Smooth muscle cell of the umbilical artery (primary cell): ENCODE measurements around the gene TMUB1. TPM values are rescaled to one million over a fixed set of nuclear protein-coding genes. Genes with fewer than 3 reads are reported as not detected.

ENCODE experiments used
- total RNA-seq: library from RNA; depleted of rRNA; stranded (reverse); fragments of >200 nt; gene quantifications from 2 replicates; pipeline ENCODE4 v1.2.3, GENCODE V29; 2014

TMUB1 gene, protein sequence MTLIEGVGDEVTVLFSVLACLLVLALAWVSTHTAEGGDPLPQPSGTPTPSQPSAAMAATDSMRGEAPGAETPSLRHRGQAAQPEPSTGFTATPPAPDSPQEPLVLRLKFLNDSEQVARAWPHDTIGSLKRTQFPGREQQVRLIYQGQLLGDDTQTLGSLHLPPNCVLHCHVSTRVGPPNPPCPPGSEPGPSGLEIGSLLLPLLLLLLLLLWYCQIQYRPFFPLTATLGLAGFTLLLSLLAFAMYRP
- total RNA-seq, result 20.2 and 25.5 TPM in 2 replicates

DNA sequence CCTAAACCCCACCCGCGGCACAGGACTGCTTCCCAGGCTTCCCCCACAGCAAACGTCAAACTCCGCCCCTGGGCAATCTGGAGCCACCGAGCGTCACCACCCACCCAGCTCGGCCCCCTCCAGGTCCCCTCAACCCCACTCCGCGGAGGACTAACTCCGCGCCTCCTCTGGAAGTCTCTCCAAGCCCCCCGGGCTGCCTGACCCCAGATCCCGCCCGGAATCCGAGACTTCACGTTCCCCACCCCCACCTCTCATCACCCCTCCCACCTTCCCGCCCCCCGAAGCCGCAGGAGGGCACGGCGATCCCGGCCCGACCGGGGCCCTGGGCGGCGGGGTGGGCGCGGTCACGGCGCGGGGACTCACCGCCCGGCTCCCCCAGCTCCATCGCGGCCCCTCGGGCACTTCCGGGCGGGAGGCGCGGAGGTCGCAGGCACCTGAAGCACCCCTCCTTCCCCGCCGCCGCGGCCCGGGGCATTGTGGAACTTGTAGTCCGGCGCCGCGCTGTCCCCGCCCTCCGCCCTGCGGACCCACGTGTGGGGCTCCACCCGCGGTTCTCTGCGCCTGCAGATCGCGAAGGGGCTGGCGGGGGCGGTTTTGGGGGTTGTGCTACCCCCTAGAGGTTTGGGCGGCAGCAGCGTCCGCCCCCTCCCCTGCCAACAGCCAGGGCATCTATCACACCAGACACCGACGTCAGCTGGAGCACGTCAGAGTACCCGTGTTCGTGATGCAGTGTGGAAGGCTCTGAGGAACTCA, at the start of gene TMUB1:
TMUB1 (minus strand) TSS at position 423 of the 753 bp plus-strand sequence. CDS start 930 bp downstream, outside the sequence.

DNA sequence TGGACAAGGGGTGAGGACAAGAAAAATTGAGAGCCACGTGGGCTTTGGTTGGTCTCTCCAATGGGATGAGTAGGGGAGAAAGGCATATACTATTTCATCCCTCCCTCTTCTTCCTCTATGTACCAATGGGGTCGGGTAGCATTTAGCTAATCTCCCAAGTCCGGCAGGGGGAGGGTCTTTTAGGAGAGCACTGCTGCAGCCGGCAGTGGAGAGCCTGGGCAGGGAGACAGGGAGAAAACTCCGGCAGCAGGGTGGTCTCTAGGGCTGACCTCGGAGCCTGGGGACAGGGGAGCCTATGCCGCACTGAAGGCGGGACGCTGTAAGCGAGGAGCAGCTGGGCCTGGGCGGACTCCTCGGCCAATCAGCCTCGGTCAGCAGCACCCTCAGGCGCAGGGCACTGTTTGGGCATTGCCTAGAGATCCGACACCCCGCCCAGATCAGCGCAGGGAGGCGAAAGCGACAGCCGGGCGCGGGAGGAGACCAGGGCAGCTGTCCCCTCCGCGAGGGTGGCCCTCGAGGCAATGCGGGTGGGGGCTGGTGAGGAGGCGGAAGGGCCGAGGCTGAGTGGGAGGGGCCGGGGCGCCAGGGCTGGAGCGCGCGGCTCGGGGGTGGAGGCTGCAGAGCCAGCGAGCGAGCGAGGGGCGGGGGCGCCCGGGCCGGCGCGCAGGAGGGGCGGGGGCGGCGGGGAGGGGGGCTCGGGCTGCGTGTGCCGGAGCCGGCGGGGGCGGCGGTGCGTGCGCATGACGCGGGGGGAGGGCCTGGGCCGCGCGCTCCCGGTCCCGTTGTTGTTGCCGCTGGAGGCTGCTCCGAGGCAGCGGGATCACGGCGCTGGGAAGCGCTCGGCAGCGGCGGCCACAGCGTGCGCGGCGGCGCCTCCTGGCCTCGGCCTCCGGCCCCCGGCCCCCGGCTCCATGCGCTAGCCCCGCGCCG, 2.7 kb upstream of the TMUB1 start, which contains the start of gene AGAP3:
AGAP3 (plus strand) TSS at position 785 of the 930 bp plus-strand sequence. CDS start 267 bp downstream, outside the sequence.

DNA sequence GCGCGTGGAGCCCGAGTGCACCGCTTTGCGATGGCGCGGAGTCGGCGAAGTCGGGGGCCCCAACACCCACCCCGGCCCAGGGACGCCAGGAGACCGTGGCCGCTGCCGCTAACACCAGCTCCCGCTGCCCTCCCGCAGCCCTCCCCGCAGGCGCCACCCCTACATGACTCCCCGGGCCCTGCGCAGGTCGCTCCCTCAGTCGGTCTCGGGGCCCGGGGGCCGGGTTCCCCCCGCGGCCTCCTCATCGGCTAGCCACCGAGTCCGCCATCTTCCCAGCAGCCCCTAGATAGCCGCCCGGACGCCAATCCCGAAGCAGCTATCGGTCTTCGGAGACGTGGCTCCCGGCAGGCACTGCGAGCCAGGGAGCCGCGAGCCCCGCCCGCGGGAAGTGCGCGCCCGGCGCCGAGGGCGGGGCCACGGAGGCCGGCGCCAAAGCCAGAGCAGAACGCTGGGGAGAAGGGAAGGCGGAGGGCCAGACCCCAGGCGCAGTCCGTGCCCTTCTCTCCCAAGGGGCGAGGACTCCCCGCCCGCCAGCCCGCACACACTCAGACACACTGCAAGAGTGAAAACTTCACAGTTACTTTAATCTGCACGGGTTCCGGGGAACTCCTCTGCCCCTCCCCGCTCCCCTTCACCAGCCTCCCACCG, 2.6 kb downstream of the TMUB1 start, which contains the start of gene FASTK:
FASTK (minus strand) TSS at position 288 of the 648 bp plus-strand sequence; CDS start at position 245, 43 bp downstream.

GRCh38 chr7:151059367-151060112, 23.8 kb downstream of the TMUB1 start, which contains the start of gene SLC4A2:
SLC4A2 (plus strand) TSS chr7:151059589; CDS start chr7:151061988, 2,399 bp downstream.

GRCh38 chr7:151057506-151057988, 25.7 kb downstream of the TMUB1 start, which contains the start of gene CDK5:
CDK5 (minus strand) TSS chr7:151057897; CDS start chr7:151057848, 49 bp downstream.

GRCh38 chr7:151047976-151048815, 35.1 kb downstream of the TMUB1 start, which contains the start of gene ASIC3:
ASIC3 (plus strand) TSS chr7:151048531; CDS start chr7:151048886, 355 bp downstream.

Other genes with a start within 250 kb of the TMUB1 start
- not detected in 2 replicates for gene AOC1, start 231.0 kb downstream of the TMUB1 start, total RNA-seq
- gene KCNH2, start 105.2 kb downstream of the TMUB1 start, total RNA-seq, result 2.7 and 3.8 TPM in 2 replicates
- 2.1 and 6.5 TPM in 2 replicates for gene NOS3, start 92.5 kb downstream of the TMUB1 start, total RNA-seq
- gene ATG9B, start 59.0 kb downstream of the TMUB1 start, total RNA-seq, result 1.6 and 2.1 TPM in 2 replicates
- 38.6 and 45.9 TPM in 2 replicates for gene ABCB8, start 55.0 kb downstream of the TMUB1 start, total RNA-seq
- 0.05 TPM in 1 of 2 replicates, not detected in the other for gene ASIC3, start 35.0 kb downstream of the TMUB1 start, total RNA-seq
- 21.5 and 34.1 TPM in 2 replicates for gene CDK5, start 25.6 kb downstream of the TMUB1 start, total RNA-seq
- gene SLC4A2, start 23.9 kb downstream of the TMUB1 start, total RNA-seq, result 92.3 and 104 TPM in 2 replicates
- gene FASTK, start 2.7 kb downstream of the TMUB1 start, total RNA-seq, result 62.7 and 88.8 TPM in 2 replicates
- gene AGAP3, start 3.0 kb upstream of the TMUB1 start, total RNA-seq, result 44.2 and 84.8 TPM in 2 replicates
- gene GBX1, start 84.2 kb upstream of the TMUB1 start, total RNA-seq, result not detected in 2 replicates
- gene ASB10, start 103.8 kb upstream of the TMUB1 start, total RNA-seq, result not detected in 2 replicates
- gene H2BK1, start 127.0 kb upstream of the TMUB1 start, total RNA-seq, result not detected in 2 replicates
- 71.6 and 85.4 TPM in 2 replicates for gene ABCF2, start 143.7 kb upstream of the TMUB1 start, total RNA-seq
- gene CHPF2, start 149.0 kb upstream of the TMUB1 start, total RNA-seq, result 158 and 194 TPM in 2 replicates
- 25.7 and 41.3 TPM in 2 replicates for gene SMARCD3, start 165.2 kb upstream of the TMUB1 start, total RNA-seq